Esophagus muscularis mucosa (tissue), 4 donors: ENCODE measurements around the gene RETREG2.

Source experiments
- CTCF ChIP-seq, 3 experiments: fragments of 200-600 bp in 2 of 3; fragments of 450-650 bp in 1 of 3; sonication (generic) in 2 of 3; IDR thresholded peaks; one replicate each; pipeline ENCODE4 v1.5.1; 2017 to 2019; ENCODE audit warnings: antibody characterized with exemption in 3 of 3, mild to moderate bottlenecking in 2 of 3, moderate library complexity in 1 of 3
- EP300 ChIP-seq: sonication (generic); formaldehyde crosslinking; IDR thresholded peaks from one replicate; pipeline ENCODE4 v1.6.1; 2017; ENCODE audit warnings: antibody characterized with exemption
- POLR2A ChIP-seq: fragments of 450-650 bp; IDR thresholded peaks from one replicate; pipeline ENCODE4 v1.6.1; 2017; ENCODE audit warnings: antibody characterized with exemption, moderate library complexity, mild to moderate bottlenecking, low read depth

GRCh38 chr2:219221957-219222518 is 44.0 kb downstream of the RETREG2 start:
- no peak for TF ChIP-seq POLR2A
- TF ChIP-seq CTCF (IDR thresholded peaks at IDR 0.05): no peak
- TF ChIP-seq EP300: no peak
